Body of pancreas (tissue), 4 donors: ENCODE data around the gene PRF1. TPM values are rescaled to one million over a fixed set of nuclear protein-coding genes. Genes with fewer than 3 reads are reported as not detected.
"Not testable (repeated sequence)": the region's sequence is repeated elsewhere in the genome, so short reads cannot be mapped to it uniquely, and the experiment has no call there.

Experiments used
- ATAC-seq: fragments of 150-250 bp; one replicate; pipeline ENCODE4 v1.9.1; 2016
- DNase-seq, 4 donors: peaks; one replicate each; pipeline ENCODE4 v3.0.0-alpha.2; 2019
- H3K27ac ChIP-seq, 4 donors: fragments of 200-600 bp; sonication (generic); 1 replicate in 3 of 4; 2 replicates in 1 of 4; pipeline versions ENCODE4 v1.5.1 to v1.6.1; 2016 to 2019; ENCODE audit warnings: mild to moderate bottlenecking in 1 of 4, mixed read lengths in 1 of 4, moderate library complexity in 1 of 4
- H3K27me3 ChIP-seq, 2 donors: fragments of 200-600 bp; sonication (generic); one replicate each; pipeline ENCODE4 v1.6.0; 2016; ENCODE audit warnings: mild to moderate bottlenecking in 1 of 2
- H3K36me3 ChIP-seq, 2 donors: fragments of 200-600 bp; sonication (generic); replicated peaks in 1 of 2; 2 replicates each; pipeline ENCODE4 v1.5.1; 2016; ENCODE audit warnings: low read depth in 2 of 2; ENCODE audit not compliant: insufficient read depth in 1 of 2
- H3K4me1 ChIP-seq: fragments of 200-600 bp; sonication (generic); one replicate; pipeline ENCODE4 v1.6.0; 2016
- H3K4me3 ChIP-seq, 2 donors: fragments of 200-600 bp; sonication (generic); 1 replicate in 1 of 2; 2 replicates in 1 of 2; pipeline ENCODE4 v1.5.1; 2016 to 2019
- H3K9me3 ChIP-seq, 3 donors: fragments of 200-600 bp; sonication (generic); 1 replicate in 2 of 3; 2 replicates in 1 of 3; pipeline ENCODE4 v1.5.1; 2016
- CTCF ChIP-seq, 7 experiments: fragments of 450-650 bp in 4 of 7; fragments of 200-600 bp in 3 of 7; sonication (generic) in 3 of 7; IDR thresholded peaks; one replicate each; pipeline ENCODE4 v1.5.1; 2016 to 2019; ENCODE audit warnings: antibody characterized with exemption in 7 of 7
- POLR2A ChIP-seq, 3 donors: fragments of 450-650 bp; IDR thresholded peaks; one replicate each; pipeline ENCODE4 v1.6.1; 2016; ENCODE audit warnings: antibody characterized with exemption in 3 of 3, mild to moderate bottlenecking in 2 of 3
- WGBS, 2 donors: methylation state at CpG; one replicate each; pipeline ENCODE4 v1.1.5; 2017; 5-methylcytosine and 5-hydroxymethylcytosine counted together
- intact Hi-C: fragments of 100-400 bp; cut with DNase I; formaldehyde crosslinking; loops from one replicate; pipeline ENCODE4 v1.15.1; 2023
- total RNA-seq, 2 donors: library from RNA; depleted of rRNA; stranded (reverse); fragments of >200 nt; gene quantifications; one replicate each; pipeline ENCODE4 v1.1.0, GENCODE V29; 2016

PRF1 gene
- total RNA-seq, 2 donors from 2014 or later = 2.1 to 6.3 TPM

DNA sequence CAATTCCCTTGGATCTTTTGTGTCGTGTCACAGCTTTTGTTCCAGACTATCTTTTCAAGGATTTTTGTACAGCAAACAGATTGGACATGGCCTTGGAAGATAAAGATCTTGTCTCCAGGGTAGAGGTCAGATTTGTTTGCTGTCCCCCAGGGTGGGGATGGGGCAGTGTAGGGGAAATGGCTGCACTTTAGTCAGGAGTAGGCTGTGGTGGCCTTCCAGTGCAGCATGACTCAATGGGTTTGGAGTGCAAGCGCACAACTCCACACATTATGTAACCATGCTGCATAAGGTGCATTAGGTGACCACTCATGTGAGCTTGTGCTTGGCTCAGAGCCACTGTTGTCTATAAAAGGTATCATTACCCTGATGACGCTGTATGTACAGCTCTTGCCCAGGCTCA, 45.9 kb upstream of the PRF1 start:
- no peak for ATAC-seq
- no peaks in the 10 kb centered on the region for H3K4me1 ChIP-seq
- no peak overlapping the region for H3K4me3 ChIP-seq
- H3K36me3 ChIP-seq = no peaks in the 10 kb centered on the region
- WGBS, 2 donors = 85 to 89% methylated on average over 3 of the region's 3 CpGs
- H3K27ac ChIP-seq = no peak overlapping the region
- TF ChIP-seq CTCF (IDR thresholded peaks at IDR 0.05) (no peak), POLR2A (IDR thresholded peaks at IDR 0.05) (no peak)
- intact Hi-C loops = no loop called here
- H3K27me3 ChIP-seq = no peaks in the 10 kb centered on the region
- DNase-seq = no peak
- peaks cover 0 to 4% (median 0%) of the 10 kb centered on the region in 3 donors for H3K9me3 ChIP-seq

DNA sequence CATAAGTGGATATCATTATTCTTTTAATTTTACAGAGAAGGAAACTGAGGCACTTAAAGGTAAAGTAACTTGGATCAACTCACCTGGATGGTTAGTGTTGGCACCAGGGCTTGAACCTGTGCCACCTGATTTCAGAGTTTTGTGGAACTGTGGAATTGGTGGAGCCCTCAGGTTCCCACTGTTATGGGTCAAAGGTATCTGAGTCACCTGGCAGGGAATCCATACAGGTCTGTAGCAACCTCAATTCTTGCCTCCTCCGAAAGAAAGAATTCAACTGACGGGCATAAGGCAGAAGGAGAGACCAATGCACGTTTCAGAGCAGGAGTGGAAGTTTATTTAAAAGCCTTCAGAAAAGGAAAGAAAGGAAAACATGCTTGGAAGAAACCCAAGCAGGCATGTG, 44.5 kb upstream of the PRF1 start:
- H3K4me1 ChIP-seq = no peaks in the 10 kb centered on the region
- H3K36me3 ChIP-seq = no peaks in the 10 kb centered on the region
- H3K27me3 ChIP-seq = no peaks in the 10 kb centered on the region
- DNase-seq = no peak
- no peak overlapping the region for H3K27ac ChIP-seq
- intact Hi-C loops = no loop called here
- H3K4me3 ChIP-seq = no peak overlapping the region
- ATAC-seq = no peak
- WGBS, 2 donors = 61 to 83% methylated on average over 2 to 3 of the region's 3 CpGs
- TF ChIP-seq CTCF (IDR thresholded peaks at IDR 0.05) = no peak
- H3K9me3 ChIP-seq = peaks cover 0 to 4% (median 0%) of the 10 kb centered on the region in 3 donors

GRCh38 chr10:70644959-70645358, 42.4 kb upstream of the PRF1 start:
- H3K9me3 ChIP-seq, DNase-seq, intact Hi-C loops, H3K27ac ChIP-seq, ATAC-seq, H3K27me3 ChIP-seq, H3K4me3 ChIP-seq, H3K4me1 ChIP-seq, H3K36me3 ChIP-seq: not testable (repeated sequence)
- whole genome bisulfite sequencing, 2 donors = 29% methylated on average over 8 of the region's 8 CpGs; no CpG with 5 or more reads in 1 of the 2 donors

GRCh38 chr10:70643272-70643671, 40.7 kb upstream of the PRF1 start:
- DNase-seq, H3K36me3 ChIP-seq, H3K4me3 ChIP-seq, H3K4me1 ChIP-seq, H3K9me3 ChIP-seq, intact Hi-C loops, H3K27ac ChIP-seq, ATAC-seq, H3K27me3 ChIP-seq: not testable (repeated sequence)
- WGBS, 2 donors = 74 to 86% methylated on average over 3 of the region's 3 CpGs

DNA sequence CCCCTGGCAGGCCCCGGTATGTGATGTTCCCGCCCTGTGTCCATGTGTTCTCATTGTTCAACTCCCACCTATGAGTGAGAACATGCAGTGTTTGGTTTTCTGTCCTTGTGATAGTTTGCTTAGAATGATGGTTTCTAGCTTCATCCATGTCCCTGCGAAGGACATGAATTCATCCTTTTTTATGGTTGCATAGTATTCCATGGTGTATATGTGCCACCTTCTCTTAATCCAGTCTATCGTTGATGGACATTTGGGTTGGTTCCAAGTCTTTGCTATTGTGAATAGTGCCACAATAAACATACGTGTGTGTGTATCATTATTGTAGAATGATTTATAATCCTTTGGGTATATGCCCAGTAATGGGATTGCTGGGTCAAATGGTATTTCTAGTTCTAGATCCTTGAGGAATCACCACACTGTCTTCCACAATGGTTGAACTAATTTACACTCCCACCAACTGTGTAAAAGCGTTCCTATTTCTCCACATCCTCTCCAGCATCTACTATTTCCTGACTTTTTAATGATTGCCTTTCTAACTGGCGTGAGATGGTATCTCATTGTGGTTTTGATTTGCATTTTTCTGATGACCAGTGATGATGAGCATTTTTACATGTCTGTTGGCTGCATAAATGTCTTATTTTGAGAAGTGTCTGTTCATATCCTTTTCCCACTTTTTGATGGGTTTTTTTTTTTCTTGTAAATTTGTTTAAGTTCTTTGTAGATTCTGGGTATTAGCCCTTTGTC, 37.3 kb upstream of the PRF1 start:
- 72 to 76% methylated on average over 7 of the region's 7 CpGs for WGBS, 2 donors
- H3K27ac ChIP-seq, H3K4me1 ChIP-seq, ATAC-seq, intact Hi-C loops, H3K27me3 ChIP-seq, H3K36me3 ChIP-seq, H3K4me3 ChIP-seq, H3K9me3 ChIP-seq, DNase-seq: not testable (repeated sequence)

- intact Hi-C loops, DNase-seq, H3K27ac ChIP-seq, H3K4me3 ChIP-seq, H3K4me1 ChIP-seq, H3K27me3 ChIP-seq, ATAC-seq, H3K36me3 ChIP-seq, H3K9me3 ChIP-seq: not testable (repeated sequence)
- 74 to 75% methylated on average over 5 of the region's 5 CpGs for WGBS, 2 donors
Observed at GRCh38 chr10:70634515-70634914, 32.0 kb upstream of the PRF1 start.

DNA sequence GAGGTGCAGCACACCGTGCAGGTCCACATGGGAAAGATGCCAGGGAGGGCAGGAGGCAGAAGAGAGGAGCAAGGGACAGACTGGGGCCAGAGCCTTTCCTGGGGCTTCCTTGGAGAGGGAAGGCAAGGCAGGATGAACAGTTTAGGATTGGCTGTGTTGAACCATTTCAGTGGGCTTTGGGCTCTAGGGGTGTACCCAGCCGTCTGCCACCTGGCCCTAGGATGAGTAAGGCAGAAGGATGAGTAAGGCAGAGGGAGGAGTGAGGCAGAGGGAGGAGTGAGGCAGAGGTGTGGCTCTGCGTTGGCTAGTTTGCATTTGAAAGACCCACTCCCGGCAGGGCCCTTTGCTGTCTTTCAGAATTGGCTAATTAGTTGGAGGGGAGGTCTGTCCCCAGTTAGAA, 31.5 kb upstream of the PRF1 start:
- no peak overlapping the region for H3K4me3 ChIP-seq
- H3K4me1 ChIP-seq = no peaks in the 10 kb centered on the region
- peaks cover 0 to 3% (median 0%) of the 10 kb centered on the region in 3 donors for H3K9me3 ChIP-seq
- ATAC-seq (no peak), DNase-seq (no peak)
- H3K27me3 ChIP-seq = no peaks in the 10 kb centered on the region
- whole genome bisulfite sequencing, 2 donors = 40 to 60% methylated on average over 4 of the region's 4 CpGs
- TF ChIP-seq POLR2A (IDR thresholded peaks at IDR 0.05) (no peak), CTCF (IDR thresholded peaks at IDR 0.05) (no peak)
- intact Hi-C loops = no loop called here
- no peaks in the 10 kb centered on the region for H3K36me3 ChIP-seq
- no peak overlapping the region for H3K27ac ChIP-seq

DNA sequence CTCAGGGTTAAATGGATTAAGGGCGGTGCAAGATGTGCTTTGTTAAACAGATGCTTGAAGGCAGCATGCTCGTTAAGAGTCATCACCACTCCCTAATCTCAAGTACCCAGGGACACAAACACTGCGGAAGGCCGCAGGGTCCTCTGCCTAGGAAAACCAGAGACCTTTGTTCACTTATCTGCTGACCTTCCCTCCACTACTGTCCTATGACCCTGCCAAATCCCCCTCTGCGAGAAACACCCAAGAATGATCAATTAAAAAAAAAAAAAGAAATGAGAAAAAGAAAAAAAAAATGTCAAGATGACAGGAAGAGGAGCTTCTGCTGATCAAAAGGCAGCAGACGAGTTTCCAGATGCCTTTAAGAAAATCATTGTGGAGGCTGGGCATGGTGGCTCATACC, 29.2 kb upstream of the PRF1 start:
- H3K4me1 ChIP-seq, DNase-seq, H3K9me3 ChIP-seq, H3K27ac ChIP-seq, H3K4me3 ChIP-seq, intact Hi-C loops, H3K27me3 ChIP-seq, H3K36me3 ChIP-seq, ATAC-seq: not testable (repeated sequence)
- WGBS, 2 donors = 33 to 49% methylated on average over 2 of the region's 6 CpGs
